Measurements from ENCODE around the gene PAK5. TPM values are rescaled to one million over a fixed set of nuclear protein-coding genes. Genes with fewer than 3 reads are reported as not detected.

Gene PAK5
- total RNA-seq, 1 donor from 2014 or later = not detected

DNA sequence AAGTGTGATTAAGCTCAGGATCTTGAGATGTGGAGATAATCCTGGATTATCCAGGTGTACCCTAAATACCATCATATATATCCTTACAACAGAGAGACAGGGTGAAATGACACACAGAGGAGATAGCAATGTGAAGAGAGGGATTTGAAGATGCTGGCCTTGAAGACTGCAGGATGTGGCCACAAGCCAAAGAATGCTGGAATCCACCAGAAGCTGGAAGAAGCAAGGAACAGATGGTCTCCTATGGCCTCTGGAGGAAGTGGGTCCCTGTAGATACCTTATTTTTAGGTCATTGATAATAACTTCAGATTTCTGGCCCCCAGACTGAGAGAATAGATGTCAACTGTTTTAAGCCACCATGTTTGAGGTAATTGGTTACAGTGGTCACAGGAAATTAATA, 95.0 kb downstream of the PAK5 start:
- DNase-seq = no peak
- no peaks in the 10 kb centered on the region for H3K27me3 ChIP-seq (ENCODE audit: low read depth)
- H3K9me3 ChIP-seq (replicated peaks) = peaks cover 14% of the 10 kb centered on the region
- H3K27ac ChIP-seq (replicated peaks) = no peak overlapping the region
- intact Hi-C loops (cut with micrococcal nuclease) = no loop called here
- no peaks in the 10 kb centered on the region for H3K36me3 ChIP-seq
- H3K4me3 ChIP-seq = no peak overlapping the region
- TF ChIP-seq, protein P1, sequence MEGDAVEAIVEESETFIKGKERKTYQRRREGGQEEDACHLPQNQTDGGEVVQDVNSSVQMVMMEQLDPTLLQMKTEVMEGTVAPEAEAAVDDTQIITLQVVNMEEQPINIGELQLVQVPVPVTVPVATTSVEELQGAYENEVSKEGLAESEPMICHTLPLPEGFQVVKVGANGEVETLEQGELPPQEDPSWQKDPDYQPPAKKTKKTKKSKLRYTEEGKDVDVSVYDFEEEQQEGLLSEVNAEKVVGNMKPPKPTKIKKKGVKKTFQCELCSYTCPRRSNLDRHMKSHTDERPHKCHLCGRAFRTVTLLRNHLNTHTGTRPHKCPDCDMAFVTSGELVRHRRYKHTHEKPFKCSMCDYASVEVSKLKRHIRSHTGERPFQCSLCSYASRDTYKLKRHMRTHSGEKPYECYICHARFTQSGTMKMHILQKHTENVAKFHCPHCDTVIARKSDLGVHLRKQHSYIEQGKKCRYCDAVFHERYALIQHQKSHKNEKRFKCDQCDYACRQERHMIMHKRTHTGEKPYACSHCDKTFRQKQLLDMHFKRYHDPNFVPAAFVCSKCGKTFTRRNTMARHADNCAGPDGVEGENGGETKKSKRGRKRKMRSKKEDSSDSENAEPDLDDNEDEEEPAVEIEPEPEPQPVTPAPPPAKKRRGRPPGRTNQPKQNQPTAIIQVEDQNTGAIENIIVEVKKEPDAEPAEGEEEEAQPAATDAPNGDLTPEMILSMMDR (IDR thresholded peaks at IDR 0.05; ENCODE audit: borderline replicate concordance) = no peak
- H3K4me1 ChIP-seq = no peaks in the 10 kb centered on the region

DNA sequence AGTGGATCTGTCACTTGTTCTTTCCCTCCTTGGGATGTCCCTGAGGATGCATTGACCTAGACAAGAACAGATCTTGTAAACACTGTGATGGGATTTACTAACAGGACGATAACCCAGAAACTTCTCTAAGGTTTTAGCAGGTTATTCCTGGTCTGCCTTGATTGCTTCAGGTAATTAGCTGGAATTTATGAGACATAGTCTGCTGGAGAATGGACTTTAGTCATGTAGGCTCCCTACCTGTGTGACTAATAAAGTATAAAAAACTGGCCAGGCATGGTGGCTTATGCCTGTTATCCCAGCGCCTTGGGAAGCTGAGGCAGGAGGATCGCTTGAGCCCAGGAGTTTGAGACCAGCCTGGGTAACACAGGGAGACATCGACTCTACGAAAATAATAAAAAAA, 96.1 kb downstream of the PAK5 start:
- Histone ChIP-seq H3K4me3 (no peak overlapping the region), H3K9me3 (replicated peaks) (peaks cover 8% of the 10 kb centered on the region), H3K27me3 (ENCODE audit: low read depth) (no peaks in the 10 kb centered on the region), H3K27ac (replicated peaks) (no peak overlapping the region), H3K36me3 (no peaks in the 10 kb centered on the region), H3K4me1 (no peaks in the 10 kb centered on the region)
- TF ChIP-seq, protein P1 (IDR thresholded peaks at IDR 0.05; ENCODE audit: borderline replicate concordance) = no peak
- DNase-seq = no peak
- intact Hi-C loops (cut with micrococcal nuclease) = no loop called here

DNA sequence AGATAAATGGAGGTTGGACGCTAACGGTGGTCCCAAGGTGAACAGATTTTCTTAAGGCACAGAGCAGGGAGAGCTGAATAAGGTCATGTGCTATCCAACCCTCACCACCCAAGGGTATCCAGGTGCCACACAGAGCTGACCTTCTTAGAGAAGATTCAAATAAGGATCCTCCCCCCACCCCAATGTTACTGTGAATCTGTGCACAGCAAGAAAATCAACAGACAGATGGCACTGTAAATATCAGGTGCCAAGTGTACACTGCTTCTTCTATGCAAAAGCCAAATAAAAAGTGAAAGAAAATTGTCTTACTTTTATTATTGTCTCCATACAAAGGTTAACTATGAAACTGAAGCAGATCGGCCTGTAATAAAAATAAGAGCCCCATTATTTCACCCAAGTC, 96.9 kb downstream of the PAK5 start:
- intact Hi-C loops (cut with micrococcal nuclease) = no loop called here
- no peak for DNase-seq
- no peak overlapping the region for H3K27ac ChIP-seq (replicated peaks)
- H3K27me3 ChIP-seq (ENCODE audit: low read depth) = no peaks in the 10 kb centered on the region
- H3K9me3 ChIP-seq (replicated peaks) = peaks cover 16% of the 10 kb centered on the region
- TF ChIP-seq, protein P1 (IDR thresholded peaks at IDR 0.05; ENCODE audit: borderline replicate concordance) = no peak
- no peak overlapping the region for H3K4me3 ChIP-seq
- H3K4me1 ChIP-seq = no peaks in the 10 kb centered on the region
- no peaks in the 10 kb centered on the region for H3K36me3 ChIP-seq

DNA sequence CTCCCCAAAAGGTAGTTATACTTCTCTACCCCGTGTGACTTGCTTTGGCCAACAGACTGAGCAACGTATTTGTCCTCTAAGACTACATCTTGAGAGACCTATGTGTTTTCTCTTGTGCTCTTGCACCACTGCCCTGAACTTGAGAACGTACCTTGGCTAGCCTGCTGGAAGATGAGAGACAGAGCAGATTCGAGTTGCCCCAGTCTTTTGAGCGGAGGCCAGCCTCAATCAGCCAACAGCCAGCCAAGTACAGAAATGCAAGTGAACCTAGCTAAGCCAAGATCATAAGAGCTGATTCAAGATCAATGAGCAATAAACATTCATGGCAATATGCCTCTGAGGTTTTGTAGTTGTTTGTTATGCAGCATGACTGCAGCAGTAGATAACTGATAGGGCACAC, 98.4 kb downstream of the PAK5 start:
- TF ChIP-seq, protein P1 (IDR thresholded peaks at IDR 0.05; ENCODE audit: borderline replicate concordance) = no peak

DNA sequence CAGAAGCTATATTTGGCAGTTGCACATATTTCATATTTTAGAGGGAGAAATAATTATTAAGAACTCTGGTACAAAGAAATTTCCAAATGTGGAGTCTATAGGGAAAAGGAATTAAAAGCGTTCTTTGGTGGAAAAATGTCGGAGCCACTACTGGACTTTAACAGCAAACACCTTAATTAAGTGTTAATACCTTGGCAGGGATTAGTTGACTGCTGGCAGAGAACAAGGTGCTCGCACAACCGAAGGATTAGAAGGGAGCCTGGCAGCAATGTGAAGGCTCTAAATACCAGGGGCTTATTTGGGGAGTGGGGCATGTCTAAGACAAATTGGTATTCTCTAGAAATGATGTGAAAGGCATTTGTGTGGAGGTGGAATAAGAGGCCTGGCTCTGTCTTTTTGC, 98.9 kb downstream of the PAK5 start:
- Histone ChIP-seq H3K27ac (replicated peaks) (no peak overlapping the region), H3K9me3 (replicated peaks) (peaks cover 23% of the 10 kb centered on the region), H3K4me3 (no peak overlapping the region), H3K36me3 (no peaks in the 10 kb centered on the region), H3K27me3 (ENCODE audit: low read depth) (no peaks in the 10 kb centered on the region), H3K4me1 (no peaks in the 10 kb centered on the region)
- TF ChIP-seq, protein P1 (IDR thresholded peaks at IDR 0.05; ENCODE audit: borderline replicate concordance) = no peak
- intact Hi-C loops (cut with micrococcal nuclease) = no loop called here
- DNase-seq = no peak

More for the DNA sequence above, 98.4 kb downstream of the PAK5 start:
- no peaks in the 10 kb centered on the region for H3K27me3 ChIP-seq (ENCODE audit: low read depth)
- no peaks in the 10 kb centered on the region for H3K36me3 ChIP-seq
- intact Hi-C loops (cut with micrococcal nuclease) = no loop called here
- H3K27ac ChIP-seq (replicated peaks) = no peak overlapping the region
- H3K4me3 ChIP-seq = no peak overlapping the region
- no peak for DNase-seq
- no peaks in the 10 kb centered on the region for H3K4me1 ChIP-seq
- peaks cover 23% of the 10 kb centered on the region for H3K9me3 ChIP-seq (replicated peaks)

DNA sequence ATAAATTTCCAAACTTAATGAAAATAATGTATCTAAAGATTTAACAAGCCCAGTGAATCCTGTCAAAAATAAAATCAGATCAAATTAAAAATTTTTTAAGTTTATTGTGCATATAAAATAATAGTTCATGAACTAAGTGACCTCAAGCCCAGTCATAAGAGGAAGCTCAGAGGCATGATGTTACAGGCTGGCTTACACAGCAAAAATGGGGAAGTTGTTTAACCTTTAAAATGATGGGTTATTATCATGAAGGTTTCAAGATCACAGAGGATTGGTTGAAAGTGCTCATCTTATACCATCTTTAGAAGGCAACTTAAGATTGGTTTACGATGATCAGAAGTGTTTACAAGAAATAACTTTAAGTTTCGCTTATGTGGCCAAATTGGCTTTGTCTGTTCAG, 102.5 kb downstream of the PAK5 start:
- Histone ChIP-seq H3K27me3 (ENCODE audit: low read depth) (no peaks in the 10 kb centered on the region), H3K4me1 (no peaks in the 10 kb centered on the region), H3K27ac (replicated peaks) (no peak overlapping the region), H3K9me3 (replicated peaks) (peaks cover 15% of the 10 kb centered on the region), H3K4me3 (no peak overlapping the region), H3K36me3 (no peaks in the 10 kb centered on the region)
- TF ChIP-seq, protein P1 (IDR thresholded peaks at IDR 0.05; ENCODE audit: borderline replicate concordance) = no peak
- intact Hi-C loops (cut with micrococcal nuclease) = no loop called here
- no peak for DNase-seq
